ENCODE data around the gene DNLZ. TPM values are rescaled to one million over a fixed set of nuclear protein-coding genes. Genes with fewer than 3 reads are reported as not detected.

The DNLZ gene
- total RNA-seq, 1 experiment from 2014 or later = 22.5 TPM

GRCh38 chr9:136401173-136401922 lies 37.8 kb upstream of the DNLZ start:
- Mint-ChIP-seq H3K4me1 (ENCODE audit: low read depth, unreplicated experiment) (no peaks in the 10 kb centered on the region), H3K4me3 (ENCODE audit: low read depth, unreplicated experiment) (peak overlapping the region; percentile 89), H3K36me3 (ENCODE audit: insufficient read depth, unreplicated experiment) (peaks cover 38% of the 10 kb centered on the region), H3K27ac (ENCODE audit: unreplicated experiment) (peak overlapping the region; percentile 50), H3K9me3 (ENCODE audit: low read depth, unreplicated experiment) (no peaks in the 10 kb centered on the region), H3K27me3 (ENCODE audit: unreplicated experiment) (no peaks in the 10 kb centered on the region)
- no TSS peak for BruUV-seq (replicated peaks)
- intact Hi-C loops (cut with micrococcal nuclease; ENCODE audit: unreplicated experiment) = no loop called here
- no peak for TF ChIP-seq CTCF (IDR thresholded peaks at IDR 0.05; ENCODE audit: unreplicated experiment)
- CTCF ChIA-PET = interaction anchor here (0.6 to 0.7 kb wide), 2 partner anchors 56 to 69 kb away, joined by 4 read pairs; no protein-coding TSS in a partner anchor
- DNase-seq = no peak

GRCh38 chr9:136400038-136400834 lies 36.7 kb upstream of the DNLZ start, which contains the start of gene SNAPC4:
TSS of gene SNAPC4 (minus strand) at chr9:136400170. CDS start at chr9:136398428, 1,742 bp downstream.
- DNase-seq = peak; percentile 83
- Mint-ChIP-seq H3K9me3 (ENCODE audit: low read depth, unreplicated experiment) (no peaks in the 10 kb centered on the region), H3K4me1 (ENCODE audit: low read depth, unreplicated experiment) (no peaks in the 10 kb centered on the region), H3K36me3 (ENCODE audit: insufficient read depth, unreplicated experiment) (peaks cover 35% of the 10 kb centered on the region), H3K27ac (ENCODE audit: unreplicated experiment) (peak within 1 kb of the TSS; percentile 60), H3K4me3 (ENCODE audit: low read depth, unreplicated experiment) (peak within 1 kb of the TSS; percentile 89), H3K27me3 (ENCODE audit: unreplicated experiment) (no peaks in the 10 kb centered on the region)
- intact Hi-C loops (cut with micrococcal nuclease; ENCODE audit: unreplicated experiment) = no loop called here
- CTCF ChIA-PET = interaction anchor here (0.7 kb wide), 1 partner anchor 55 kb away, joined by 4 read pairs; no protein-coding TSS in a partner anchor
- TF ChIP-seq CTCF (IDR thresholded peaks at IDR 0.05; ENCODE audit: unreplicated experiment) = peak; percentile 83
- no TSS peak for BruUV-seq (replicated peaks)

- H3K27me3 Mint-ChIP-seq (ENCODE audit: unreplicated experiment) = no peaks in the 10 kb centered on the region
- no peak for TF ChIP-seq CTCF (IDR thresholded peaks at IDR 0.05; ENCODE audit: unreplicated experiment)
- peak overlapping the region; percentile 60 for H3K27ac Mint-ChIP-seq (ENCODE audit: unreplicated experiment)
- intact Hi-C loops (cut with micrococcal nuclease; ENCODE audit: unreplicated experiment) = no loop called here
- no TSS peak for BruUV-seq (replicated peaks)
- peak; percentile 26 for DNase-seq
- CTCF ChIA-PET = no interaction called here
- peak overlapping the region; percentile 89 for H3K4me3 Mint-ChIP-seq (ENCODE audit: low read depth, unreplicated experiment)
- H3K9me3 Mint-ChIP-seq (ENCODE audit: low read depth, unreplicated experiment) = no peaks in the 10 kb centered on the region
- H3K36me3 Mint-ChIP-seq (ENCODE audit: insufficient read depth, unreplicated experiment) = peaks cover 31% of the 10 kb centered on the region
- H3K4me1 Mint-ChIP-seq (ENCODE audit: low read depth, unreplicated experiment) = no peaks in the 10 kb centered on the region
Observed at GRCh38 chr9:136399176-136400037, 35.9 kb upstream of the DNLZ start.

- CTCF ChIA-PET = no interaction called here
- no peaks in the 10 kb centered on the region for H3K4me1 Mint-ChIP-seq (ENCODE audit: low read depth, unreplicated experiment)
- no peaks in the 10 kb centered on the region for H3K27me3 Mint-ChIP-seq (ENCODE audit: unreplicated experiment)
- H3K27ac Mint-ChIP-seq (ENCODE audit: unreplicated experiment) = no peak overlapping the region
- H3K9me3 Mint-ChIP-seq (ENCODE audit: low read depth, unreplicated experiment) = no peaks in the 10 kb centered on the region
- peaks cover 36% of the 10 kb centered on the region for H3K36me3 Mint-ChIP-seq (ENCODE audit: insufficient read depth, unreplicated experiment)
- BruUV-seq (replicated peaks) = no TSS peak
- TF ChIP-seq CTCF (IDR thresholded peaks at IDR 0.05; ENCODE audit: unreplicated experiment) = no peak
- no peak for DNase-seq
- no peak overlapping the region for H3K4me3 Mint-ChIP-seq (ENCODE audit: low read depth, unreplicated experiment)
- intact Hi-C loops (cut with micrococcal nuclease; ENCODE audit: unreplicated experiment) = no loop called here
Observed at GRCh38 chr9:136398286-136398685, 34.7 kb upstream of the DNLZ start.
